Ectodermal cell (in vitro differentiated cells): Measurements from ENCODE around the gene ITGA2B.
A peak's percentile ranks its signal among the peaks of the same experiment; 100 is the strongest.
"Not testable (repeated sequence)": the region's sequence is repeated elsewhere in the genome, so short reads cannot be mapped to it uniquely, and the experiment has no call there.

ENCODE experiments used
- H3K27ac ChIP-seq: 2 replicates; pipeline ENCODE4 v1.7.0; 2013; ENCODE audit warnings: mild to moderate bottlenecking, low read depth, low read length; ENCODE audit not compliant: insufficient read depth, poor library complexity, severe bottlenecking
- H3K27me3 ChIP-seq: 2 replicates; pipeline ENCODE4 v1.7.0; 2013; ENCODE audit warnings: mild to moderate bottlenecking, low read length; ENCODE audit not compliant: insufficient read depth, control insufficient read depth, poor library complexity, severe bottlenecking
- H3K36me3 ChIP-seq: one replicate; pipeline ENCODE4 v1.7.0; 2013; ENCODE audit warnings: low read length; ENCODE audit not compliant: control insufficient read depth, insufficient read depth
- H3K4me1 ChIP-seq: one replicate; pipeline ENCODE4 v1.7.0; 2013; ENCODE audit warnings: low read length; ENCODE audit not compliant: control insufficient read depth, insufficient read depth
- H3K4me3 ChIP-seq: 2 replicates; pipeline ENCODE4 v1.7.0; 2013; ENCODE audit warnings: low read depth, low read length, control low read depth; ENCODE audit not compliant: insufficient read depth
- H3K9me3 ChIP-seq: 2 replicates; pipeline ENCODE4 v1.7.0; 2013; ENCODE audit warnings: mild to moderate bottlenecking, low read length, moderate library complexity; ENCODE audit not compliant: control insufficient read depth
- WGBS, 2 experiments: methylation state at CpG; one replicate each; pipeline ENCODE4 v1.1.7; 2013; ENCODE audit warnings: missing lambda C conversion rate in 2 of 2; 5-methylcytosine and 5-hydroxymethylcytosine counted together

Gene ITGA2B

GRCh38 chr17:44409309-44410028, 20.0 kb upstream of the ITGA2B start:
- peaks cover 2% of the 10 kb centered on the region for H3K36me3 ChIP-seq
- H3K27ac ChIP-seq = no peak overlapping the region
- no peaks in the 10 kb centered on the region for H3K27me3 ChIP-seq
- H3K4me1 ChIP-seq = no peaks in the 10 kb centered on the region
- 82 to 98% methylated on average over 5 to 6 of the region's 7 CpGs for WGBS, 2 experiments
- no peaks in the 10 kb centered on the region for H3K9me3 ChIP-seq
- H3K4me3 ChIP-seq = no peak overlapping the region

DNA sequence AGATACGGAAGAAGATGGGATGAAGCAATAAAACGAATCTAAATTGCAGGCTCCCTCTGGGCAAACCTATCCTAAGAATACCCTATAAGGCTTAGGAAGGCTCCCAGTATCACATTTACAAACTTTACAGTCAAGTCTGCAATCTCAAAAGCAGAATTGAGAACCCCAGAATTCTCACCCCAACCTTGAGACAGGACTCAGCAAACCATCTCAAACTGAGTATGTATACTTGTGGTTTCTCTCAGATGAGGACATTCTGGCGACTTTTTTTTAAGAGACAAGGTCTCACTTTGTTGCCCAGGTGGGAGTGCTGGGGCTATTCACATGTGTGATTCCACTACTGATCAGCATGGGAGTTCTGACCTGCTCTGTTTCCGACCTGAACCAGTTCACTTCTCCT, 19.3 kb upstream of the ITGA2B start:
- no peak overlapping the region for H3K4me3 ChIP-seq
- no peaks in the 10 kb centered on the region for H3K27me3 ChIP-seq
- H3K27ac ChIP-seq = no peak overlapping the region
- H3K9me3 ChIP-seq = no peaks in the 10 kb centered on the region
- no peaks in the 10 kb centered on the region for H3K4me1 ChIP-seq
- WGBS, 2 experiments = 96 to 98% methylated on average over 4 of the region's 4 CpGs
- peaks cover 3% of the 10 kb centered on the region for H3K36me3 ChIP-seq

DNA sequence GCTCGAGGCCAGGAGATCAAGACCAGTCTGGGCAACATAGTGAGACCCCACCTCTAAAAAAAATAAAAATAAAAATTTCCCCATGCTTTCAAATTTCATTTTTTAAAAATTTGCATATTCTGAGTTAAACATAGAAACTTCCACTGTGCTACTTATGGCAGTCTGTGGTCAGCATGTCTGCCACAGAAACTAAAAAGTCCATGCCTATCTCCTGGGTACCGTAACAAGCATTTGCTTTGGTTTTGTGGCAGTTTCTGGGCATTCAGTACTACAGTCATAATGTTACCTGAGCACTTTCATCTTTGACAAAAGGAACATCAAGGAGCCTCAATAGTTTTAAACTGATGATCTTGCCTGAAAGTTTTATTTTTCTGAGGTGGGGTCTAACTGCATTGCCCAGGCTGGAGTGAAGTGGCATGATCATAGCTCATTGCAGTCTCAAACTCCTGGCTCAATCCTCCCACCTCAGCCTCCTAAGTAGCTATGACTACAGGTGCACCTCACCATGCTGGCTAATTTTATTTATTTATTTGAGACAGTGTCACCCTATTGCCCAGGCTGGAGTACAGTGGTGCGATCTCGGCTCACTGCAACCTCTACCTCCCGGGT, 13.2 kb upstream of the ITGA2B start:
- Histone ChIP-seq H3K27me3 (no peaks in the 10 kb centered on the region), H3K36me3 (peaks cover 37% of the 10 kb centered on the region), H3K27ac (no peak overlapping the region), H3K4me3 (no peak overlapping the region), H3K4me1 (no peaks in the 10 kb centered on the region), H3K9me3 (no peaks in the 10 kb centered on the region)
- WGBS, 2 experiments = 91 to 97% methylated on average over 5 of the region's 5 CpGs

- H3K27ac ChIP-seq = peak overlapping the region; percentile 36
- peaks cover 42% of the 10 kb centered on the region for H3K36me3 ChIP-seq
- no peaks in the 10 kb centered on the region for H3K27me3 ChIP-seq
- no peak overlapping the region for H3K4me3 ChIP-seq
- no peaks in the 10 kb centered on the region for H3K9me3 ChIP-seq
- no peaks in the 10 kb centered on the region for H3K4me1 ChIP-seq
- 90% methylated on average over 3 of the region's 3 CpGs for WGBS, 2 experiments
These were observed 10.9 kb upstream of the ITGA2B start for GRCh38 chr17:44400226-44400847.

GRCh38 chr17:44398692-44399691, 9.5 kb upstream of the ITGA2B start:
- 97% methylated on average over 41 of the region's 41 CpGs for WGBS, 2 experiments
- H3K4me3 ChIP-seq = no peak overlapping the region
- no peak overlapping the region for H3K27ac ChIP-seq
- peaks cover 40% of the 10 kb centered on the region for H3K36me3 ChIP-seq
- H3K4me1 ChIP-seq = no peaks in the 10 kb centered on the region
- no peaks in the 10 kb centered on the region for H3K27me3 ChIP-seq
- H3K9me3 ChIP-seq = no peaks in the 10 kb centered on the region

GRCh38 chr17:44397479-44398440, 8.3 kb upstream of the ITGA2B start:
- Histone ChIP-seq H3K27ac (no peak overlapping the region), H3K4me3 (no peak overlapping the region), H3K36me3 (peaks cover 33% of the 10 kb centered on the region), H3K9me3 (no peaks in the 10 kb centered on the region), H3K4me1 (no peaks in the 10 kb centered on the region), H3K27me3 (no peaks in the 10 kb centered on the region)
- 95 to 96% methylated on average over 8 of the region's 8 CpGs for WGBS, 2 experiments

GRCh38 chr17:44396946-44397345, 7.5 kb upstream of the ITGA2B start:
- H3K27me3 ChIP-seq = no peaks in the 10 kb centered on the region
- no peak overlapping the region for H3K4me3 ChIP-seq
- no peaks in the 10 kb centered on the region for H3K4me1 ChIP-seq
- no peaks in the 10 kb centered on the region for H3K9me3 ChIP-seq
- no peak overlapping the region for H3K27ac ChIP-seq
- WGBS, 2 experiments = 89 to 94% methylated on average over 5 of the region's 5 CpGs
- peaks cover 30% of the 10 kb centered on the region for H3K36me3 ChIP-seq

DNA sequence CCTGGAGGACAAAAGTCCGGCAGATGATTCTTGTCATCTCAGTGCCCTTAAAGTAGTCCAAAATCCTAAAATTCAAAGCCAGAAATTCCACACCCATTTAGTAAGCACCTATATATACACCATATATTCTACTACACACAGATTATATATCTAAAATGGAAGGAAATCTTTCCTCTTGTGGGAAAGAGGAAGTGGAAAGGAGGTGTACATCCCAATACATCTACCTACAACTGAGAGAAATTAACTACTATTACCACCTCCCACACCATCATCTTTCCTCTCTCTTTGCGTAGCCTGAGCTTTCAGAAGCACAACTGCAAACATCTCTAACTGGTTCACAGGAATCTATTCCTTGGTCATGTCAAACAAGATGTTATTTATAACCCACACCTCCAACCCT, 5.4 kb upstream of the ITGA2B start:
- H3K4me1 ChIP-seq = no peaks in the 10 kb centered on the region
- H3K27me3 ChIP-seq = no peaks in the 10 kb centered on the region
- no peak overlapping the region for H3K27ac ChIP-seq
- WGBS, 2 experiments = 91 to 95% methylated on average over 2 of the region's 2 CpGs
- no peaks in the 10 kb centered on the region for H3K9me3 ChIP-seq
- H3K4me3 ChIP-seq = no peak overlapping the region
- peaks cover 19% of the 10 kb centered on the region for H3K36me3 ChIP-seq

DNA sequence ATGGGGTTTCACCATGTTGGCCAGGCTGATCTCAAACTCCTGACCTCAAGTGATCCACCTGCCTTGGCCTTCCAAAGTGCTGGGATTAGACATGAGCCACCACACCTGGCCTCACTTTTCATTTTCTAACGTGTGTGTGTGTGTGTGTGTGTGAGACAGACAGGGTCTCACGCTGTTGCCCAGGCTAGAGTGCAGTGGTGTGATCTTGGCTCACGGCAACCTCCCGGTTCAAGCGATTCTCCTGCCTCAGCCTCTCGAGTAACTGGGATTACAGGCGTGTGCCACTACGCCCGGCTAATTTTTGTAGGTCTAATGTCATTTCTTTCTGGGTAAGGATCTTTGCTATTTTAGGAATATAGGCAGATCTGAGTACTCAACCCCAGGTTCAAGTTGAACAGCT, 4.7 kb upstream of the ITGA2B start:
- not testable (repeated sequence) for H3K4me3 ChIP-seq
- peaks cover 13% of the 10 kb centered on the region for H3K36me3 ChIP-seq
- WGBS, 2 experiments = 90 to 91% methylated on average over 9 of the region's 9 CpGs

More for the DNA sequence above, 4.7 kb upstream of the ITGA2B start:
- H3K27ac ChIP-seq, H3K4me1 ChIP-seq, H3K9me3 ChIP-seq, H3K27me3 ChIP-seq: not testable (repeated sequence)
